AG09309 (cell line): ENCODE results near the gene ZNF467.

Experiments
- DNase-seq: peaks from one replicate; pipeline ENCODE4 v3.0.0-alpha.2; 2010; ENCODE audit warnings: low read depth
- H3K4me3 ChIP-seq: 2 replicates; pipeline ENCODE4 v1.5.1; 2011; ENCODE audit warnings: mild to moderate bottlenecking, low read depth, low read length, moderate library complexity; ENCODE audit not compliant: control insufficient read depth
- CTCF ChIP-seq: IDR thresholded peaks from 2 replicates; pipeline ENCODE4 v1.5.1; 2011; ENCODE audit warnings: mild to moderate bottlenecking, low read depth, low read length, inconsistent platforms; ENCODE audit not compliant: insufficient read depth, control insufficient read depth; ENCODE audit errors: missing control alignments

The ZNF467 gene

GRCh38 chr7:149794661-149795060 lies 21.3 kb upstream of the ZNF467 start:
- TF ChIP-seq CTCF = no peak
- no peak overlapping the region for H3K4me3 ChIP-seq
- DNase-seq = no peak

- no peak for DNase-seq
- H3K4me3 ChIP-seq = no peak overlapping the region
- no peak for TF ChIP-seq CTCF
Observed at GRCh38 chr7:149793261-149793660, 19.9 kb upstream of the ZNF467 start.

GRCh38 chr7:149792220-149792595 lies 18.8 kb upstream of the ZNF467 start:
- TF ChIP-seq CTCF = no peak
- no peak for DNase-seq

GRCh38 chr7:149791411-149792219 lies 18.2 kb upstream of the ZNF467 start:
- no peak for DNase-seq
- TF ChIP-seq CTCF = no peak
- H3K4me3 ChIP-seq = no peak overlapping the region

More at GRCh38 chr7:149792220-149792595, 18.8 kb upstream of the ZNF467 start:
- H3K4me3 ChIP-seq = no peak overlapping the region

GRCh38 chr7:149790754-149791360 lies 17.5 kb upstream of the ZNF467 start:
- DNase-seq = no peak
- H3K4me3 ChIP-seq = no peak overlapping the region
- no peak for TF ChIP-seq CTCF

GRCh38 chr7:149790146-149790548 lies 16.8 kb upstream of the ZNF467 start:
- DNase-seq = no peak
- peak; percentile 34 for TF ChIP-seq CTCF
- H3K4me3 ChIP-seq = no peak overlapping the region

- H3K4me3 ChIP-seq = no peak overlapping the region
- DNase-seq = no peak
- TF ChIP-seq CTCF = no peak
Observed at GRCh38 chr7:149789101-149789500, 15.7 kb upstream of the ZNF467 start.
